K562 (cell line): ENCODE measurements around the gene FAM186B. TPM values are rescaled to one million over a fixed set of nuclear protein-coding genes. Genes with fewer than 3 reads are reported as not detected.

Experiments used
- CSDE1 ChIP-seq, 2 experiments: fragments of 450-650 bp; IDR thresholded peaks; 2 replicates each; pipeline ENCODE4 v1.6.1; 2016; ENCODE audit warnings: mild to moderate bottlenecking in 1 of 2
- EGR1 ChIP-seq: fragments of 450-650 bp; conservative IDR thresholded peaks from 2 replicates; pipeline ENCODE4 v1.6.1; 2017; ENCODE audit warnings: mild to moderate bottlenecking
- EWSR1 ChIP-seq: fragments of 450-650 bp; IDR thresholded peaks from 2 replicates; pipeline ENCODE4 v1.6.1; 2018; ENCODE audit warnings: borderline replicate concordance, mild to moderate bottlenecking, low read depth, moderate library complexity; ENCODE audit not compliant: partially characterized antibody
- FIP1L1 ChIP-seq: fragments of 200-400 bp; formaldehyde crosslinking; IDR thresholded peaks from 2 replicates; pipeline ENCODE4 v1.6.1; 2018; ENCODE audit warnings: mild to moderate bottlenecking, low read depth, low read length; ENCODE audit not compliant: poor library complexity, severe bottlenecking
- FOXM1 ChIP-seq, 2 experiments: fragments of 450-650 bp in 1 of 2; sonication (generic) in 1 of 2; formaldehyde crosslinking in 1 of 2; IDR thresholded peaks; 2 replicates each; pipeline versions ENCODE4 v1.6.1 to v1.9.0; 2017 to 2022; ENCODE audit warnings: low read depth in 2 of 2, mild to moderate bottlenecking in 2 of 2, missing genetic modification reagents in 1 of 2, moderate library complexity in 1 of 2
- JUN ChIP-seq, 2 experiments: sonication (generic) in 1 of 2; formaldehyde crosslinking in 1 of 2; IDR thresholded peaks; 2 replicates each; pipeline versions ENCODE4 v1.6.1 to v1.8.0; 2012 to 2022; ENCODE audit warnings: borderline replicate concordance in 2 of 2, mild to moderate bottlenecking in 2 of 2, improper control_type of control experiment in 1 of 2, low read depth in 1 of 2, low read length in 1 of 2, missing genetic modification reagents in 1 of 2
- MEF2A ChIP-seq: IDR thresholded peaks from 2 replicates; pipeline ENCODE4 v1.6.1; 2011; ENCODE audit warnings: low read depth, mild to moderate bottlenecking, low read length, moderate library complexity; ENCODE audit not compliant: control insufficient read depth
- MYNN ChIP-seq, 2 experiments: sonication (generic); formaldehyde crosslinking in 1 of 2; IDR thresholded peaks; 2 replicates each; pipeline versions ENCODE4 v1.5.0 to v1.6.1; 2016 to 2020; ENCODE audit warnings: antibody characterized with exemption in 1 of 2, missing genetic modification reagents in 1 of 2
- NFE2 ChIP-seq: IDR thresholded peaks from 2 replicates; pipeline ENCODE4 v1.6.1; 2014; ENCODE audit warnings: antibody characterized with exemption, low read depth
- POLR3G ChIP-seq: IDR thresholded peaks from 2 replicates; pipeline ENCODE4 v1.6.1; 2011; ENCODE audit not compliant: insufficient read length, insufficient replicate concordance; ENCODE audit errors: extremely low read depth
- SETDB1 ChIP-seq: IDR thresholded peaks from one replicate; pipeline ENCODE4 v1.6.1; 2012; ENCODE audit warnings: low read length, control low read depth, inconsistent platforms
- TAL1 ChIP-seq: fragments of 450-650 bp; IDR thresholded peaks from 2 replicates; pipeline ENCODE4 v1.6.1; 2016; ENCODE audit warnings: mild to moderate bottlenecking
- TBL1XR1 ChIP-seq, 2 experiments: IDR thresholded peaks; 2 replicates each; pipeline ENCODE4 v1.6.1; 2012; ENCODE audit warnings: improper control_type of control experiment in 2 of 2, low read length in 2 of 2, mild to moderate bottlenecking in 1 of 2
- TEAD1 ChIP-seq, 2 experiments: fragments of 450-650 bp in 1 of 2; sonication (generic) in 1 of 2; formaldehyde crosslinking; IDR thresholded peaks; 2 replicates each; pipeline versions ENCODE4 v1.4.0 to v1.8.0; 2020 to 2022; ENCODE audit warnings: mild to moderate bottlenecking in 2 of 2, missing genetic modification reagents in 1 of 2
- ZBTB8A ChIP-seq: fragments of 450-650 bp; IDR thresholded peaks from 2 replicates; pipeline ENCODE4 v1.6.1; 2018; ENCODE audit warnings: mild to moderate bottlenecking, moderate library complexity; ENCODE audit not compliant: partially characterized antibody
- ZNF174 ChIP-seq: fragments of 250-450 bp; sonication (Bioruptor Pico); IDR thresholded peaks from 2 replicates; pipeline ENCODE4 v1.4.0; 2020; ENCODE audit warnings: mild to moderate bottlenecking
- ZNF76 ChIP-seq: fragments of 250-450 bp; sonication (Bioruptor Pico); IDR thresholded peaks from 2 replicates; pipeline ENCODE4 v1.4.0; 2020; ENCODE audit warnings: mild to moderate bottlenecking, moderate library complexity, borderline replicate concordance
- polyA plus RNA-seq, 8 experiments: library from polyadenylated mRNA; depleted of rRNA in 4 of 8; stranded (reverse) in 5 of 8; unstranded in 3 of 8; fragments of >200 nt; fragmentation: Nextera tagmentation in 2 of 8; fragmentation: Illumina TruSeq in 1 of 8; extraction: Ambion mirVana in 2 of 8; extraction: Trizol in 1 of 8; gene quantifications; 2 replicates each; pipeline versions ENCODE4 v1.2.1 to v1.2.3, GENCODE V29; 2011 to 2014; ENCODE audit warnings: inconsistent platforms in 1 of 8, missing spikeins in 1 of 8
- total RNA-seq, 7 experiments: library from RNA; depleted of rRNA in 6 of 7; stranded (reverse); fragments of >200 nt in 6 of 7; fragmentation: Illumina TruSeq in 2 of 7; extraction: Trizol in 2 of 7; gene quantifications; 2 replicates each; pipeline versions ENCODE4 v1.2.1 to v1.2.3, GENCODE V29; 2011 to 2021; ENCODE audit warnings: low replicate concordance in 1 of 7
- TF ChIP-seq, protein P1 (sequence below), 3 experiments: fragments of 200-800 bp in 1 of 3; fragments of 250-450 bp in 1 of 3; fragments of 450-650 bp in 1 of 3; sonication (Bioruptor Pico) in 1 of 3; sonication (Bioruptor generic) in 1 of 3; formaldehyde crosslinking in 1 of 3; IDR thresholded peaks; 2 replicates each; pipeline versions ENCODE4 v1.6.1 to v1.8.0; 2016 to 2022; ENCODE audit warnings: mild to moderate bottlenecking in 2 of 3, missing genetic modification characterization in 2 of 3, missing compliant biosample characterization in 1 of 3, moderate library complexity in 1 of 3
- TF ChIP-seq, protein P2 (sequence below): fragments of 250-450 bp; sonication (Bioruptor Pico); IDR thresholded peaks from 2 replicates; pipeline ENCODE4 v1.5.0; 2021
- TF ChIP-seq, protein P3 (sequence below): fragments of 450-650 bp; IDR thresholded peaks from 2 replicates; pipeline ENCODE4 v1.7.0; 2016; ENCODE audit warnings: borderline replicate concordance

Gene FAM186B
- total and polyA plus RNA-seq, 9 of the 15 experiments (the other 6 are each of a cell fraction or from before 2014, with no cell fraction given) = 0.07 to 0.42 (median 0.15) TPM

DNA sequence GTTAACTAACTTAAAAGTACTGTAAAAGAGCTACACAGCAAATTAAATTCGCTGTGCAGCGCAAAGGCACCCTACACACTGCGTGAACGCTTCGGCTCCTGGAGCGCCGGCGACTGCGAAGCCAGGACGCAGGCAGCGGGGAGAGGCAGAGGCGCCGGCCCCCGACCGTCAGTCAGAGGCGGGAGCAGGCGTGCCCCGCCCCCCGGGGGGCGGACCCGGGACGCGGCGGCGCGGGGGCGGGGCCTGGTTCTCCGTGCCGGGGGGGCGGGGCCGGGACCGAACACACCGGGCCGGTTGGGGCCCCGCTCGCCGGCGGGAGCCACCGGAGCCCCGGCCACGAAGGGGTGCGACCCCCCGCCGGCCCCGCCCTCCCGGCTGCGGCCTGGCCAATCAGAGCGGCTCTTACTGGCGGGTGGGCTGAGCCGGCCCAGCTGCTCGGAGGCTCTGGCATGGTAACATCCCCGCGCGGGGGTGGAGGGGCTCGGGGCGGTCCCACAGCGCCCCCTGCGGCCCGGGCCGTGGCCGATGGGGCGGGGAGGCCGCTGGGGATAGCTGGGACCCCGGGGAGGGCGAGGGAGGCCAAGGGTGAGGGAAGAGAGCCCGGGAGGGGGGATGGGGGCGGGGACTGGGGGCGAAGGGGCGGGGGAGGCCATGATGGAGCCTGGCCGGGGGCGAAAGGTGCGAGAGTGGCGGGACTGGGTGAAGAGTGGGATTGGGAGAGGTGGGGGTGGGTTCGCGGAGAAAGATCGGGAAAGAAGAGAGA, 17.9 kb upstream of the FAM186B start, which contains the start of gene PRPF40B (continued):
- TF ChIP-seq, protein P1, sequence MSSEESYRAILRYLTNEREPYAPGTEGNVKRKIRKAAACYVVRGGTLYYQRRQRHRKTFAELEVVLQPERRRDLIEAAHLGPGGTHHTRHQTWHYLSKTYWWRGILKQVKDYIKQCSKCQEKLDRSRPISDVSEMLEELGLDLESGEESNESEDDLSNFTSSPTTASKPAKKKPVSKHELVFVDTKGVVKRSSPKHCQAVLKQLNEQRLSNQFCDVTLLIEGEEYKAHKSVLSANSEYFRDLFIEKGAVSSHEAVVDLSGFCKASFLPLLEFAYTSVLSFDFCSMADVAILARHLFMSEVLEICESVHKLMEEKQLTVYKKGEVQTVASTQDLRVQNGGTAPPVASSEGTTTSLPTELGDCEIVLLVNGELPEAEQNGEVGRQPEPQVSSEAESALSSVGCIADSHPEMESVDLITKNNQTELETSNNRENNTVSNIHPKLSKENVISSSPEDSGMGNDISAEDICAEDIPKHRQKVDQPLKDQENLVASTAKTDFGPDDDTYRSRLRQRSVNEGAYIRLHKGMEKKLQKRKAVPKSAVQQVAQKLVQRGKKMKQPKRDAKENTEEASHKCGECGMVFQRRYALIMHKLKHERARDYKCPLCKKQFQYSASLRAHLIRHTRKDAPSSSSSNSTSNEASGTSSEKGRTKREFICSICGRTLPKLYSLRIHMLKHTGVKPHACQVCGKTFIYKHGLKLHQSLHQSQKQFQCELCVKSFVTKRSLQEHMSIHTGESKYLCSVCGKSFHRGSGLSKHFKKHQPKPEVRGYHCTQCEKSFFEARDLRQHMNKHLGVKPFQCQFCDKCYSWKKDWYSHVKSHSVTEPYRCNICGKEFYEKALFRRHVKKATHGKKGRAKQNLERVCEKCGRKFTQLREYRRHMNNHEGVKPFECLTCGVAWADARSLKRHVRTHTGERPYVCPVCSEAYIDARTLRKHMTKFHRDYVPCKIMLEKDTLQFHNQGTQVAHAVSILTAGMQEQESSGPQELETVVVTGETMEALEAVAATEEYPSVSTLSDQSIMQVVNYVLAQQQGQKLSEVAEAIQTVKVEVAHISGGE (CRISPR knock-in tag; IDR thresholded peaks at IDR 0.05) = peak in 1 of 3 experiments; percentile 43; a peak in 1 of 6 replicates
- TF ChIP-seq MEF2A = no peak
- no peak for TF ChIP-seq EWSR1
- TF ChIP-seq SETDB1 = no peak
- TF ChIP-seq JUN (IDR thresholded peaks at IDR 0.05; ENCODE audit: borderline replicate concordance, low read depth, low read length) = no peak
- TF ChIP-seq JUN (CRISPR knock-in tag; IDR thresholded peaks at IDR 0.05; ENCODE audit: borderline replicate concordance) = no peak
- TF ChIP-seq FOXM1 (IDR thresholded peaks at IDR 0.05; ENCODE audit: low read depth) = no peak
- no peak for TF ChIP-seq FOXM1 (CRISPR knock-in tag; IDR thresholded peaks at IDR 0.05; ENCODE audit: low read depth)
- no peak for TF ChIP-seq POLR3G
- TF ChIP-seq FIP1L1 = peak; percentile 31
- TF ChIP-seq, protein P2, sequence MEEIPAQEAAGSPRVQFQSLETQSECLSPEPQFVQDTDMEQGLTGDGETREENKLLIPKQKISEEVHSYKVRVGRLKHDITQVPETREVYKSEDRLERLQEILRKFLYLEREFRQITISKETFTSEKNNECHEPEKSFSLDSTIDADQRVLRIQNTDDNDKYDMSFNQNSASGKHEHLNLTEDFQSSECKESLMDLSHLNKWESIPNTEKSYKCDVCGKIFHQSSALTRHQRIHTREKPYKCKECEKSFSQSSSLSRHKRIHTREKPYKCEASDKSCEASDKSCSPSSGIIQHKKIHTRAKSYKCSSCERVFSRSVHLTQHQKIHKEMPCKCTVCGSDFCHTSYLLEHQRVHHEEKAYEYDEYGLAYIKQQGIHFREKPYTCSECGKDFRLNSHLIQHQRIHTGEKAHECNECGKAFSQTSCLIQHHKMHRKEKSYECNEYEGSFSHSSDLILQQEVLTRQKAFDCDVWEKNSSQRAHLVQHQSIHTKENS (CRISPR knock-in tag) = no peak
- no peak for TF ChIP-seq MYNN (IDR thresholded peaks at IDR 0.05)
- TF ChIP-seq MYNN (CRISPR knock-in tag; IDR thresholded peaks at IDR 0.05) = no peak
- no peak for TF ChIP-seq NFE2
- peak; percentile 96 for TF ChIP-seq EGR1
- TF ChIP-seq ZBTB8A = no peak
- no peak for TF ChIP-seq TBL1XR1 (IDR thresholded peaks at IDR 0.05; ENCODE audit: low read length in 2 of 2)
- TF ChIP-seq TAL1 = no peak
- TF ChIP-seq CSDE1 (IDR thresholded peaks at IDR 0.05) = no peak
- peak in 1 of 2 experiments; percentile 72; a peak in 1 of 4 replicates for TF ChIP-seq TEAD1 (CRISPR knock-in tag; IDR thresholded peaks at IDR 0.05)
- TF ChIP-seq, protein P3, sequence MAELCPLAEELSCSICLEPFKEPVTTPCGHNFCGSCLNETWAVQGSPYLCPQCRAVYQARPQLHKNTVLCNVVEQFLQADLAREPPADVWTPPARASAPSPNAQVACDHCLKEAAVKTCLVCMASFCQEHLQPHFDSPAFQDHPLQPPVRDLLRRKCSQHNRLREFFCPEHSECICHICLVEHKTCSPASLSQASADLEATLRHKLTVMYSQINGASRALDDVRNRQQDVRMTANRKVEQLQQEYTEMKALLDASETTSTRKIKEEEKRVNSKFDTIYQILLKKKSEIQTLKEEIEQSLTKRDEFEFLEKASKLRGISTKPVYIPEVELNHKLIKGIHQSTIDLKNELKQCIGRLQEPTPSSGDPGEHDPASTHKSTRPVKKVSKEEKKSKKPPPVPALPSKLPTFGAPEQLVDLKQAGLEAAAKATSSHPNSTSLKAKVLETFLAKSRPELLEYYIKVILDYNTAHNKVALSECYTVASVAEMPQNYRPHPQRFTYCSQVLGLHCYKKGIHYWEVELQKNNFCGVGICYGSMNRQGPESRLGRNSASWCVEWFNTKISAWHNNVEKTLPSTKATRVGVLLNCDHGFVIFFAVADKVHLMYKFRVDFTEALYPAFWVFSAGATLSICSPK = no peak
- TF ChIP-seq ZNF76 = no peak
- TF ChIP-seq ZNF174 (CRISPR knock-in tag) = no peak
